ENCODE data around the gene LRRC72. TPM values are rescaled to one million over a fixed set of nuclear protein-coding genes. Genes with fewer than 3 reads are reported as not detected.

Gene LRRC72
- total and polyA plus RNA-seq, 9 of the 15 experiments (the other 6 are each of a cell fraction or from before 2014, with no cell fraction given), result 0.10 TPM; not detected in 8

DNA sequence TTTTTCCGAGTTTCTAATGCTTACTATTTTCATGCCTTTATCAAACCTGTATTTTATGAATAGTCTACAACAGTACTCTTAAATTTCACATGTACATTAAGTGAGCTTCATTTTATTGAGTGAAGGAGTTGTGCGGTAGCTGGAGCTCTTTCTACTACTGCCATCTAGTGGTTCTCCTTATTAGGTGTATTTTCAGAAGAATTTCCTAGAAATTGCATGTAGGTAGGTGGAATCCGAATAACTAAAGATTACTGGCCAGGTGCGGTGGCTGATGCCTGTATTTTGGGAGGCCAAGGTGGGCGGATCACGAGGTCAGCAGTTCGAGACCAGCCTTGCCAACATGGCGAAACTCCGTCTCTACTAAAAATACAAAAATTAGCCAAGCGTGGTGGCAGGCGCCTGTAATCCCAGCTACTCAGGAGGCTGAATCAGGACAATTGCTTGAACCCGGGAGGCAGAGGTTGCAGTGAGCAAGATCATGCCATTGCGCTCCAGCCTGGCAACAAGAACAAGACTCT lies 38.3 kb downstream of the LRRC72 start (continued):
- TF ChIP-seq TOE1 (IDR thresholded peaks at IDR 0.05; ENCODE audit: borderline replicate concordance) (no peak), TOE1 (CRISPR knock-in tag; IDR thresholded peaks at IDR 0.05; ENCODE audit: borderline replicate concordance, low read depth) (no peak), ZNF24 (IDR thresholded peaks at IDR 0.05) (no peak), TEAD4 (IDR thresholded peaks at IDR 0.05; ENCODE audit: low read length) (peak; percentile 41; the same call in 1 of the 2 replicates), TEAD4 (CRISPR knock-in tag; IDR thresholded peaks at IDR 0.05; ENCODE audit: borderline replicate concordance) (no peak), KAT8 (IDR thresholded peaks at IDR 0.05; ENCODE audit: low read depth) (no peak), CCNT2 (IDR thresholded peaks at IDR 0.05; ENCODE audit: borderline replicate concordance, extremely low read depth, insufficient read length, low read depth, low read length) (no peak), KLF16 (IDR thresholded peaks at IDR 0.05) (no peak), NRF1 (conservative IDR thresholded peaks at IDR 0.05 in 1 of 2, IDR thresholded peaks at IDR 0.05 in 1 of 2) (no peak), ZNF785 (CRISPR knock-in tag; IDR thresholded peaks at IDR 0.05) (no peak), NKRF (IDR thresholded peaks at IDR 0.05; ENCODE audit: borderline replicate concordance) (no peak), MCM7 (IDR thresholded peaks at IDR 0.05) (no peak), NFXL1 (CRISPR knock-in tag; IDR thresholded peaks at IDR 0.05) (no peak), ZNF551 (CRISPR knock-in tag; IDR thresholded peaks at IDR 0.05) (no peak), GTF2A2 (tag; IDR thresholded peaks at IDR 0.05) (no peak), ZSCAN29 (IDR thresholded peaks at IDR 0.05) (0 out of 2 replicates have a peak, but pooled peaks have one; percentile 23), MCM3 (IDR thresholded peaks at IDR 0.05) (no peak), MCM2 (IDR thresholded peaks at IDR 0.05; ENCODE audit: low read depth) (no peak), DPF2 (IDR thresholded peaks at IDR 0.05) (peak; percentile 19; the same call in 1 of the 2 replicates)
- TF ChIP-seq, protein P1, sequence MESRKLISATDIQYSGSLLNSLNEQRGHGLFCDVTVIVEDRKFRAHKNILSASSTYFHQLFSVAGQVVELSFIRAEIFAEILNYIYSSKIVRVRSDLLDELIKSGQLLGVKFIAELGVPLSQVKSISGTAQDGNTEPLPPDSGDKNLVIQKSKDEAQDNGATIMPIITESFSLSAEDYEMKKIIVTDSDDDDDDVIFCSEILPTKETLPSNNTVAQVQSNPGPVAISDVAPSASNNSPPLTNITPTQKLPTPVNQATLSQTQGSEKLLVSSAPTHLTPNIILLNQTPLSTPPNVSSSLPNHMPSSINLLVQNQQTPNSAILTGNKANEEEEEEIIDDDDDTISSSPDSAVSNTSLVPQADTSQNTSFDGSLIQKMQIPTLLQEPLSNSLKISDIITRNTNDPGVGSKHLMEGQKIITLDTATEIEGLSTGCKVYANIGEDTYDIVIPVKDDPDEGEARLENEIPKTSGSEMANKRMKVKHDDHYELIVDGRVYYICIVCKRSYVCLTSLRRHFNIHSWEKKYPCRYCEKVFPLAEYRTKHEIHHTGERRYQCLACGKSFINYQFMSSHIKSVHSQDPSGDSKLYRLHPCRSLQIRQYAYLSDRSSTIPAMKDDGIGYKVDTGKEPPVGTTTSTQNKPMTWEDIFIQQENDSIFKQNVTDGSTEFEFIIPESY (CRISPR knock-in tag; IDR thresholded peaks at IDR 0.05), result 0 out of 2 replicates have a peak, but pooled peaks have one; percentile 10
- TF ChIP-seq, protein P2, sequence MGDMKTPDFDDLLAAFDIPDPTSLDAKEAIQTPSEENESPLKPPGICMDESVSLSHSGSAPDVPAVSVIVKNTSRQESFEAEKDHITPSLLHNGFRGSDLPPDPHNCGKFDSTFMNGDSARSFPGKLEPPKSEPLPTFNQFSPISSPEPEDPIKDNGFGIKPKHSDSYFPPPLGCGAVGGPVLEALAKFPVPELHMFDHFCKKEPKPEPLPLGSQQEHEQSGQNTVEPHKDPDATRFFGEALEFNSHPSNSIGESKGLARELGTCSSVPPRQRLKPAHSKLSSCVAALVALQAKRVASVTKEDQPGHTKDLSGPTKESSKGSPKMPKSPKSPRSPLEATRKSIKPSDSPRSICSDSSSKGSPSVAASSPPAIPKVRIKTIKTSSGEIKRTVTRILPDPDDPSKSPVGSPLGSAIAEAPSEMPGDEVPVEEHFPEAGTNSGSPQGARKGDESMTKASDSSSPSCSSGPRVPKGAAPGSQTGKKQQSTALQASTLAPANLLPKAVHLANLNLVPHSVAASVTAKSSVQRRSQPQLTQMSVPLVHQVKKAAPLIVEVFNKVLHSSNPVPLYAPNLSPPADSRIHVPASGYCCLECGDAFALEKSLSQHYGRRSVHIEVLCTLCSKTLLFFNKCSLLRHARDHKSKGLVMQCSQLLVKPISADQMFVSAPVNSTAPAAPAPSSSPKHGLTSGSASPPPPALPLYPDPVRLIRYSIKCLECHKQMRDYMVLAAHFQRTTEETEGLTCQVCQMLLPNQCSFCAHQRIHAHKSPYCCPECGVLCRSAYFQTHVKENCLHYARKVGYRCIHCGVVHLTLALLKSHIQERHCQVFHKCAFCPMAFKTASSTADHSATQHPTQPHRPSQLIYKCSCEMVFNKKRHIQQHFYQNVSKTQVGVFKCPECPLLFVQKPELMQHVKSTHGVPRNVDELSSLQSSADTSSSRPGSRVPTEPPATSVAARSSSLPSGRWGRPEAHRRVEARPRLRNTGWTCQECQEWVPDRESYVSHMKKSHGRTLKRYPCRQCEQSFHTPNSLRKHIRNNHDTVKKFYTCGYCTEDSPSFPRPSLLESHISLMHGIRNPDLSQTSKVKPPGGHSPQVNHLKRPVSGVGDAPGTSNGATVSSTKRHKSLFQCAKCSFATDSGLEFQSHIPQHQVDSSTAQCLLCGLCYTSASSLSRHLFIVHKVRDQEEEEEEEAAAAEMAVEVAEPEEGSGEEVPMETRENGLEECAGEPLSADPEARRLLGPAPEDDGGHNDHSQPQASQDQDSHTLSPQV (IDR thresholded peaks at IDR 0.05), result no peak
- TF ChIP-seq, protein P3, sequence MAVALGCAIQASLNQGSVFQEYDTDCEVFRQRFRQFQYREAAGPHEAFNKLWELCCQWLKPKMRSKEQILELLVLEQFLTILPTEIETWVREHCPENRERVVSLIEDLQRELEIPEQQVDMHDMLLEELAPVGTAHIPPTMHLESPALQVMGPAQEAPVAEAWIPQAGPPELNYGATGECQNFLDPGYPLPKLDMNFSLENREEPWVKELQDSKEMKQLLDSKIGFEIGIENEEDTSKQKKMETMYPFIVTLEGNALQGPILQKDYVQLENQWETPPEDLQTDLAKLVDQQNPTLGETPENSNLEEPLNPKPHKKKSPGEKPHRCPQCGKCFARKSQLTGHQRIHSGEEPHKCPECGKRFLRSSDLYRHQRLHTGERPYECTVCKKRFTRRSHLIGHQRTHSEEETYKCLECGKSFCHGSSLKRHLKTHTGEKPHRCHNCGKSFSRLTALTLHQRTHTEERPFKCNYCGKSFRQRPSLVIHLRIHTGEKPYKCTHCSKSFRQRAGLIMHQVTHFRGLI (CRISPR knock-in tag; IDR thresholded peaks at IDR 0.05), result no peak
